ENCODE data around the gene ELMO1. TPM values are rescaled to one million over a fixed set of nuclear protein-coding genes. Genes with fewer than 3 reads are reported as not detected.
A peak's percentile ranks its signal among the peaks of the same experiment; 100 is the strongest.

The ELMO1 gene
- total and polyA plus RNA-seq, 10 donors, result 26.0 to 494 (median 201) TPM

DNA sequence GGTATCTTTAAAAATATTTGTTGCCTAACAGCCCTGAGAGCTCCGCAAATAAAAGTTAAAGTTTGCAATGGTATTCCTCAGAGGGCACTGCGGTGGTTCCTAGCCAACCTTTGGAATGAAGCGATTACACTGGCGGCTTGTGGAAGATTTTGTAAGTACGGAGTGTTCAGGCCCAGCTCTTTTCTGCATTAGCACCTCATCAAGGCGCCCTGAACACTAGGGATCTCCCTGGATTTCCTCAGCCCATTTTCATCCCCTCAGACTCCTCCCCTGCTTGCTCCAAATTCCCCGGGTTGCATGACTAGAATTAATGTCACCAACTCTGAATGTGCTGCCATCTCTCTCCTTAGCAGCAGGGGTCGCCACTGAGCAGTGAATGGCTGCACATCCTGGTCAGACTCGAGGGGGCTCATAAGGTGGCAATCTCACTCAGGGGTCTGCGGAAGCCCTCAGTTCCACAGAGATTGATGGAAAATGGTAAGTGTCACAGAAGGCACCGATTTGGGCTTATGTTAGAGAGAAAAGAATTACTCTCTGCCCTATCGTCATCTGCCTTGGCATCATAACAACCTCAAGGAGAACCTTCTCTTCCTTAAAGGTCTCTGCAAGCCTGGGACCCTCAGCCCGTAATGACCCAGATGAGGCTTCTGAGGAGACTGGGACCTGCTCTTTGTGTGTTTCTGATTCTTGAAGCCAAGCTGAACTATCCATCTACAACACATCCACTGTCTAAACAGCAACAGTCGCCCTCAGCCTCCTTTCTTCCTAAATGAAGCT, 461.5 kb downstream of the ELMO1 start:
- intact Hi-C loops (cut with DNase I; ENCODE audit: low total_unique reads), result no loop called here
- H3K9me3 ChIP-seq, result no peaks in the 10 kb centered on the region
- no peaks in the 10 kb centered on the region for H3K36me3 ChIP-seq
- no peak overlapping the region for H3K27ac ChIP-seq
- DNase-seq, result peak; percentile 87
- TF ChIP-seq, protein P1, sequence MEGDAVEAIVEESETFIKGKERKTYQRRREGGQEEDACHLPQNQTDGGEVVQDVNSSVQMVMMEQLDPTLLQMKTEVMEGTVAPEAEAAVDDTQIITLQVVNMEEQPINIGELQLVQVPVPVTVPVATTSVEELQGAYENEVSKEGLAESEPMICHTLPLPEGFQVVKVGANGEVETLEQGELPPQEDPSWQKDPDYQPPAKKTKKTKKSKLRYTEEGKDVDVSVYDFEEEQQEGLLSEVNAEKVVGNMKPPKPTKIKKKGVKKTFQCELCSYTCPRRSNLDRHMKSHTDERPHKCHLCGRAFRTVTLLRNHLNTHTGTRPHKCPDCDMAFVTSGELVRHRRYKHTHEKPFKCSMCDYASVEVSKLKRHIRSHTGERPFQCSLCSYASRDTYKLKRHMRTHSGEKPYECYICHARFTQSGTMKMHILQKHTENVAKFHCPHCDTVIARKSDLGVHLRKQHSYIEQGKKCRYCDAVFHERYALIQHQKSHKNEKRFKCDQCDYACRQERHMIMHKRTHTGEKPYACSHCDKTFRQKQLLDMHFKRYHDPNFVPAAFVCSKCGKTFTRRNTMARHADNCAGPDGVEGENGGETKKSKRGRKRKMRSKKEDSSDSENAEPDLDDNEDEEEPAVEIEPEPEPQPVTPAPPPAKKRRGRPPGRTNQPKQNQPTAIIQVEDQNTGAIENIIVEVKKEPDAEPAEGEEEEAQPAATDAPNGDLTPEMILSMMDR (IDR thresholded peaks at IDR 0.05 in 8 of 11, conservative IDR thresholded peaks at IDR 0.05 in 3 of 11), result peak; percentile 50 to 83 (median 75)
- no peak for TF ChIP-seq POLR2A (IDR thresholded peaks at IDR 0.05)
- TF ChIP-seq POLR2AphosphoS5 (IDR thresholded peaks at IDR 0.05), result peak in 1 of 3 donors; percentile 44
- peaks cover 0 to 51% (median 30%) of the 10 kb centered on the region in 6 donors for H3K4me1 ChIP-seq
- WGBS, 5 donors, result 69 to 75% (median 70%) methylated on average over 14 of the region's 14 CpGs
- no peaks in the 10 kb centered on the region for H3K27me3 ChIP-seq (replicated peaks in 1 of 7)
- H3K4me3 ChIP-seq, result no peak overlapping the region

DNA sequence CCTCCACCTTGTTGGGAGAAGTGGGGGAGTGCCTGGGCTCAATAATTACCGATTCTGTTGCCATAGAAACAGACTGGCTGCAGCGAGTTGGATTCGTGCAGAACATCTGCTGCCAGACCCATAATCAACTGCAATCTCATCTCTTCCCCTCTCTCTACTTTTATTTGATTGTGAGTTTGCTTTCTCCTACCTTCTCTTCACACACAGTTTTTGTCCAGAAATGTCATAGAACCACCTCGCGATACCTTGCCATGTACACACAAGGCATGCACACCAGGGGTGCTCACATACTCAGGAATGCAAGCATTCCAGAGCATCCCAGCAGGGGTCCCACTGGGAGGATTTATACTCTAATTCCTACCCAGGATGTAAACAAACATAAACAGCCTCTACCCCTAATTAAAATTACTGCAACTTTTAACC, 462.1 kb downstream of the ELMO1 start:
- 82 to 89% (median 85%) methylated on average over 5 of the region's 5 CpGs for WGBS, 5 donors
- H3K27ac ChIP-seq, result no peak overlapping the region
- no peaks in the 10 kb centered on the region for H3K27me3 ChIP-seq (replicated peaks in 1 of 7)
- peaks cover 0 to 51% (median 30%) of the 10 kb centered on the region in 6 donors for H3K4me1 ChIP-seq
- H3K36me3 ChIP-seq, result no peaks in the 10 kb centered on the region
- no peak for DNase-seq
- H3K4me3 ChIP-seq, result no peak overlapping the region
- intact Hi-C loops (cut with DNase I; ENCODE audit: low total_unique reads), result no loop called here
- TF ChIP-seq POLR2A (IDR thresholded peaks at IDR 0.05), result no peak
- TF ChIP-seq POLR2AphosphoS5 (IDR thresholded peaks at IDR 0.05), result no peak
- TF ChIP-seq, protein P1 (IDR thresholded peaks at IDR 0.05 in 8 of 11, conservative IDR thresholded peaks at IDR 0.05 in 3 of 11), result no peak
- no peaks in the 10 kb centered on the region for H3K9me3 ChIP-seq

DNA sequence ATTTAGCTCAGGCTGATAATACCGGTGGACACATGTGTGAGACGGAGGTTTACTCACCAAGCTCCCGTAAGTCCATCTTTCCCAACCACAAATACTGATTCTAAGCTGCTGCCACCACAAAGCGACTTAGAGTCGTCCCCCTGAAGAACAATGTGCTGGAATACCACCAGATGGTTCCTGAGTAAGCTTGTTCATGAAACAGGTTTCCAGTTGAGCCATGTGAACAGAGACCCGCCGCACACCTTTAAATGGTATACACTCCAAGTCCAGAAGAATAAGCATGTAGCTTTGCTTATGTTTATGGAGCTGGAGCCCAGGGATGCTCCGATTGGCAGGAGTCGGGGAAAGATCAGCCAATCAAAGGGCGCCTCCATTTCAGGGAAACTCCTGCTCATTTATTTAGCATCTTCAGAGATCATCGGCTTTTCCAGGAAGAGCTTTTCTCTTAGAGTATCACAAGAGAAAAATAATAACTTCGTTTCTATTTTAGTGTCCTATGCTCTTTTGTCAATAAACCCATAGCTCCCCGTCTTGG, 462.7 kb downstream of the ELMO1 start:
- no peak overlapping the region for H3K4me3 ChIP-seq
- WGBS, 5 donors, result 90 to 94% (median 92%) methylated on average over 13 of the region's 13 CpGs
- intact Hi-C loops (cut with DNase I; ENCODE audit: low total_unique reads), result no loop called here

More for the DNA sequence above, 462.7 kb downstream of the ELMO1 start:
- TF ChIP-seq, protein P1 (IDR thresholded peaks at IDR 0.05 in 8 of 11, conservative IDR thresholded peaks at IDR 0.05 in 3 of 11), result no peak
- no peak for TF ChIP-seq POLR2A (IDR thresholded peaks at IDR 0.05)
- no peak for TF ChIP-seq POLR2AphosphoS5 (IDR thresholded peaks at IDR 0.05)
- Histone ChIP-seq H3K27me3 (replicated peaks in 1 of 7) (no peaks in the 10 kb centered on the region), H3K36me3 (no peaks in the 10 kb centered on the region), H3K4me1 (peaks cover 0 to 51% (median 30%) of the 10 kb centered on the region in 6 donors), H3K9me3 (no peaks in the 10 kb centered on the region), H3K27ac (no peak overlapping the region)
- no peak for DNase-seq

Data from spleen (tissue), 11 donors.